Activated T-cell treated with anti-CD3 and anti-CD28 coated beads, Interleukin-2, amount 50 U/mL, for 1 hour (primary cell): ENCODE measurements around the gene GKN1.

Source experiments
- DNase-seq: peaks from one replicate; pipeline ENCODE4 v3.0.0-alpha.2; 2020

Gene GKN1

GRCh38 chr2:69010437-69011194, 36.2 kb downstream of the GKN1 start:
- DNase-seq, result no peak

- DNase-seq, result no peak
Observed at GRCh38 chr2:69011611-69012157, 37.2 kb downstream of the GKN1 start.

GRCh38 chr2:69012310-69013141, 38.1 kb downstream of the GKN1 start:
- peak; percentile 57 for DNase-seq

- DNase-seq, result peak; percentile 31
Observed at GRCh38 chr2:69013142-69013839, 38.9 kb downstream of the GKN1 start, which contains the start of gene ANTXR1. Gene ANTXR1, plus strand, starts transcription at chr2:69013179. Its CDS starts 321 bp downstream, at chr2:69013500.

- no peak for DNase-seq
Observed at GRCh38 chr2:69013840-69014821, 39.7 kb downstream of the GKN1 start.

- no peak for DNase-seq
Observed at GRCh38 chr2:69017080-69017479, 42.6 kb downstream of the GKN1 start.

- no peak for DNase-seq
Observed at GRCh38 chr2:69017835-69018234, 43.4 kb downstream of the GKN1 start.

- no peak for DNase-seq
Observed at GRCh38 chr2:69018678-69019095, 44.3 kb downstream of the GKN1 start.

- DNase-seq, result no peak
Observed at GRCh38 chr2:69020496-69021426, 46.3 kb downstream of the GKN1 start.

- DNase-seq, result no peak
Observed at GRCh38 chr2:69021727-69022126, 47.3 kb downstream of the GKN1 start.

GRCh38 chr2:69022548-69022947, 48.1 kb downstream of the GKN1 start:
- no peak for DNase-seq

GRCh38 chr2:69023236-69023635, 48.8 kb downstream of the GKN1 start:
- DNase-seq, result no peak

GRCh38 chr2:69026026-69026425, 51.6 kb downstream of the GKN1 start:
- no peak for DNase-seq

- DNase-seq, result no peak
Observed at GRCh38 chr2:69026691-69027459, 52.4 kb downstream of the GKN1 start.
